Suprapubic skin (tissue), 4 donors: Measurements from ENCODE around the gene LILRA6. TPM values are rescaled to one million over a fixed set of nuclear protein-coding genes. Genes with fewer than 3 reads are reported as not detected.
A peak's percentile ranks its signal among the peaks of the same experiment; 100 is the strongest.
"Not testable (repeated sequence)": the region's sequence is repeated elsewhere in the genome, so short reads cannot be mapped to it uniquely, and the experiment has no call there.

ENCODE experiments used
- DNase-seq, 2 donors: peaks; one replicate each; pipeline ENCODE4 v3.0.0-alpha.2; 2019; ENCODE audit warnings: low spot score in 2 of 2
- H3K27ac ChIP-seq: fragments of 200-600 bp; sonication (generic); one replicate; pipeline ENCODE4 v1.5.1; 2019
- H3K27me3 ChIP-seq: fragments of 200-600 bp; sonication (generic); one replicate; pipeline ENCODE4 v1.5.1; 2019
- H3K36me3 ChIP-seq: fragments of 200-600 bp; sonication (generic); one replicate; pipeline ENCODE4 v1.5.1; 2019
- H3K4me1 ChIP-seq: fragments of 200-600 bp; sonication (generic); one replicate; pipeline ENCODE4 v1.5.1; 2019
- H3K4me3 ChIP-seq: fragments of 200-600 bp; sonication (generic); one replicate; pipeline ENCODE4 v1.5.1; 2019; ENCODE audit warnings: mild to moderate bottlenecking
- H3K9me3 ChIP-seq: fragments of 200-600 bp; sonication (generic); one replicate; pipeline ENCODE4 v1.5.1; 2019
- CTCF ChIP-seq, 2 donors: fragments of 200-600 bp in 1 of 2; fragments of 450-650 bp in 1 of 2; sonication (generic) in 1 of 2; IDR thresholded peaks; one replicate each; pipeline ENCODE4 v1.5.1; 2016 to 2019; ENCODE audit warnings: antibody characterized with exemption in 2 of 2, mild to moderate bottlenecking in 1 of 2, moderate library complexity in 1 of 2
- EP300 ChIP-seq: sonication (generic); formaldehyde crosslinking; IDR thresholded peaks from one replicate; pipeline ENCODE4 v1.6.1; 2017; ENCODE audit warnings: antibody characterized with exemption
- POLR2A ChIP-seq, 2 donors: fragments of 450-650 bp; IDR thresholded peaks; one replicate each; pipeline ENCODE4 v1.6.1; 2017; ENCODE audit warnings: antibody characterized with exemption in 2 of 2, mild to moderate bottlenecking in 2 of 2, moderate library complexity in 2 of 2
- POLR2AphosphoS5 ChIP-seq, 3 donors: sonication (generic); formaldehyde crosslinking; IDR thresholded peaks; one replicate each; pipeline ENCODE4 v1.6.1; 2017; ENCODE audit warnings: antibody characterized with exemption in 3 of 3
- WGBS: methylation state at CpG from one replicate; pipeline ENCODE4 v1.1.5; 2018; 5-methylcytosine and 5-hydroxymethylcytosine counted together
- total RNA-seq, 4 donors: library from RNA; depleted of rRNA; stranded (reverse); fragments of >200 nt; gene quantifications; one replicate each; pipeline ENCODE4 v1.1.0, GENCODE V29; 2016

The LILRA6 gene
- total RNA-seq, 4 donors from 2014 or later: 0.51 TPM; not detected in 3

DNA sequence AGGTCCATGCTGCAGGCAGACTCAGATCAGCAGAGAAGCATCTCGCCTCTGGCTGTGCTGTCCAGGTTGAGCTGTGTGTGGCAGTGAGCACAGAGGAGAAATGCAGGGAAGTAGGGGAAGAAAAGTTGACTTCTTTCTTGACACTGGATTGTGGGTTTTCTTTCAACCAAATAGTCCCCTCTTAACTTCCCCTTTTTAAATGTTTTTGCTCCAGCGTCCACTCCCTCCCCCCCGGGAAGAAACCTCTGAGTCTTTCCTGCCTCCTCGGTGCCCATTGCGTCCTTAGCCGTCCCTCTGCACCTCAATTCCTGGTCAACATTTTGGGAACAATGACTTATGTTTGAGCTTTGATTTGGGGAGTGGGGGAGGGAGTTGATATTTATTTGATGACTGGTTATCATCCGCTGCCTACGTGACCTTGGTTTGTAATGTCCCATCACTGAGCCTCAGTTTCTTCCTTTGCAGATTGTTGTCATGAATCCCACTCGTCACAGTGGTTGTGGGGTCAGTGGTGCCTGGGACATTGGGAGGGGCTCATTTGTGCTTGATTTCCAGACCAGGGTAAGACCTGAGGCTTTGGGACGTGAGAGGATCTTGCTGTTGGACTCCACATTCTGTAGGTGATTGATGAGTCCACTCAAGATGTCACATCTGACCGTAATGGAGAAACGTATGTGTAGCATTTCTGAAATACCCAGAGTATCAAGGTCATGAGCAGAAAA lies 38.6 kb upstream of the LILRA6 start, which contains the start of gene LILRB2:
LILRB2 (minus strand) TSS at position 104 of the 722 bp plus-strand sequence. CDS start 614 bp downstream, outside the sequence.
- WGBS: 71% methylated on average over 12 of the region's 12 CpGs
- Histone ChIP-seq H3K4me3 (peak within 1 kb of the TSS; percentile 18), H3K27ac (no peak within 1 kb of the TSS), H3K9me3 (no peaks in the 10 kb centered on the region), H3K36me3 (no peaks in the 10 kb centered on the region), H3K4me1 (no peaks in the 10 kb centered on the region), H3K27me3 (peaks cover 44% of the 10 kb centered on the region)
- no peak for TF ChIP-seq CTCF (IDR thresholded peaks at IDR 0.05)
- peak in 1 of 2 donors; percentile 47 for DNase-seq

DNA sequence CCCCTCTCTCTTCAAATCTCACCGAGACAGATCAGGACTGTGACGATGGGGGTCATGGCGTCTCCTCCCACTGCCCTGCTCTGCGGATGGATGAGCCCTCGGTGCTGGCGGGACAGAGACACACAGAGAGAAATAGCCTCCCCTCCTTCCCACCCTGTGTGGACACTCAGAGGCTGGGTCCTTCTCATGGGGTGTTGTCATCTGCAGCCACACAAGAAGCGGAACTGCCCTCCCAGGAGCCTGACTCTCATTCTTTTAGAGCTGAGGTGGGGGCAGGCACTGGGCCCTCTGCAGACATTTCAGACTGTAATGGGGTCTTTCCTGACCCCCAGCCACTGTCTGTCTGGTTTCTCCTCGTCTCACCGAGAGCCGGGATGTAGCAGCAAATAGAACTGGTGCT lies 37.9 kb upstream of the LILRA6 start:
- H3K27me3 ChIP-seq: peaks cover 50% of the 10 kb centered on the region
- not testable (repeated sequence) for H3K9me3 ChIP-seq, H3K27ac ChIP-seq, H3K36me3 ChIP-seq, H3K4me1 ChIP-seq
- H3K4me3 ChIP-seq: peak overlapping the region; percentile 18
- peak in 1 of 2 donors; percentile 69 for DNase-seq
- WGBS: 53% methylated on average over 4 of the region's 10 CpGs

DNA sequence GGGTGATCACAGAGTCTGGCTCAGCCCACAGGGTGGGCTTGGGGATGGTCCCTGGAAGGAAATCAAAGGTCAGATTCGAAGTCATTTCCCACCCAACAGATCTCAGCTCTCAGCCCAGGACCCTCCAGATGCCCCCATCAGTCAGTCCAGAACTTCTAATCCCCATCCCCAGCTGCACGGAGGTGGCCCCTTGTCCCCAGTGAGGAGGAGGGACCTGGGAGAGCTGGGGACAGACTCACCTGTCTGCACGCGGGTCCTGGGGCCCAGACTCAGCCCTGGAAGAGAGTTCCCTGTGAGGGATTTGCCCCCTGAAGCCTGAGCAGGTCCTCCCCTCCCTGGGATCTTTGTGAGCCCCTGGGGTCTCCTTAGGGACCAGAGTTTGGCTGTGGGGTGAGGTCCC lies 37.4 kb upstream of the LILRA6 start:
- not testable (repeated sequence) for H3K9me3 ChIP-seq, H3K27ac ChIP-seq, H3K36me3 ChIP-seq, H3K4me1 ChIP-seq
- DNase-seq: peak in 1 of 2 donors; percentile 29
- Histone ChIP-seq H3K4me3 (peak overlapping the region; percentile 18), H3K27me3 (peaks cover 53% of the 10 kb centered on the region)
- WGBS: 40% methylated on average over 2 of the region's 4 CpGs

- DNase-seq: peak in 1 of 2 donors; percentile 65
- Histone ChIP-seq H3K36me3 (no peaks in the 10 kb centered on the region), H3K27me3 (peaks cover 59% of the 10 kb centered on the region), H3K27ac (no peak overlapping the region), H3K4me1 (no peaks in the 10 kb centered on the region), H3K9me3 (no peaks in the 10 kb centered on the region), H3K4me3 (no peak overlapping the region)
- WGBS: 58% methylated on average over 2 of the region's 18 CpGs
- TF ChIP-seq CTCF (IDR thresholded peaks at IDR 0.05): no peak
- no peak for TF ChIP-seq EP300
- no peak for TF ChIP-seq POLR2AphosphoS5 (IDR thresholded peaks at IDR 0.05)
- TF ChIP-seq POLR2A (IDR thresholded peaks at IDR 0.05): no peak
Observed at GRCh38 chr19:54279406-54279962, 36.9 kb upstream of the LILRA6 start.

DNA sequence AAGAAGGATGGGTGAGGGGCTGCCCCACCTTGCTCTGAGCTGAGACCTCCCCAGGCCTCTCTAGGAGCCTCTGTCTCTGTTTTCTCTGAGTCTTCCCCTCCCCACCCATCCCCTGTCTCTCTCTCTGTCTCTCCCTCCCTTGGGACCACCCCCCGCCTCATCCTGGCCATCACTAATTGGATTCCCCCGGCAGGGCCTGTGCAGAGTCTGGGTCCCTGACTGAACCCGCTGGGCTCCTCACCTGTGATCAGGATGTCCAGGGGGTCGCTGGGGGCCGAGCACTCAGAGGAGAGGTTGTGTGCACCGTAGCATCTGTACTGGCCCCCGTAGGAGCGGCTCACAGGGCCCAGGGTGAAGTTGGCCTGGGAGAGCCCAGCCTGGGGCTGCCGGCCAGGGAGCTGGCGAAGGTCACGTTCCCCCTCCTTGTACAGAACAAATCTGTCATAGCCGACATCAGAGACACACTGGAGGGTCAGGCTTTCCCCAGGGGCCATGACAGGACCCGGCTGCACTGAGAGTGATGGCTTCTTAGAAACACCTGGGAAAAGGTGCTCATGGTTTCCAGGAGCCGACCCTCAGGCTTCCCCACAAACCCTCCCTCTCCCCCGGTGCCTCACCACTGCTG lies 36.1 kb upstream of the LILRA6 start:
- not testable (repeated sequence) for H3K9me3 ChIP-seq

DNA sequence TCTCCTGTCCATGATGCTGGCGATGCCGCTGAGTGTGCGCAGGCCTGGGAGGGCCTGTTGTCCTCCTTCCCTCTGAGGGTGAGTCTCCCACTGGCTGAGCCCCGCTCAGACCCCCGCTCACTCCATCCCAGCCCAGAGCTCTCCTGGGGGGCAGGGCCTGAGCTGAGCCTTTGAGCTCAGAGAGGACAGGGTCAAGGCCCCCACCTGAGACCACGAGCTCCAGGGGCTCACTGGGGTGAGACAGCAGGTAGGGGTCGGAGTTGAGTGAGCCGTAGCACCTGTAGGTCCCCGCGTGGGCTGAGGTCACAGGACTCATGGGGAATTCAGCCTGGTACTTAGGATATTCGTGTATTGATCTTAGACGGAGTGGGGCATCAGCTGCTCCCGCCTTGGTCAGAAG lies 35.5 kb upstream of the LILRA6 start:
- H3K4me1 ChIP-seq, H3K9me3 ChIP-seq, H3K36me3 ChIP-seq, H3K4me3 ChIP-seq, H3K27ac ChIP-seq: not testable (repeated sequence)
- peaks cover 57% of the 10 kb centered on the region for H3K27me3 ChIP-seq
- peak; percentile 25 to 34 for DNase-seq
- 81% methylated on average over 11 of the region's 13 CpGs for WGBS

More for the DNA sequence above, 36.1 kb upstream of the LILRA6 start:
- peak; percentile 38 to 54 for DNase-seq
- not testable (repeated sequence) for H3K4me1 ChIP-seq, H3K4me3 ChIP-seq, H3K27ac ChIP-seq, H3K36me3 ChIP-seq
- peaks cover 57% of the 10 kb centered on the region for H3K27me3 ChIP-seq
- WGBS: 57% methylated on average over 15 of the region's 15 CpGs

GRCh38 chr19:54277111-54277615 lies 34.6 kb upstream of the LILRA6 start:
- H3K27me3 ChIP-seq: peaks cover 58% of the 10 kb centered on the region

More at GRCh38 chr19:54277111-54277615, 34.6 kb upstream of the LILRA6 start:
- not testable (repeated sequence) for H3K9me3 ChIP-seq, H3K4me3 ChIP-seq, H3K4me1 ChIP-seq, H3K27ac ChIP-seq, H3K36me3 ChIP-seq
- peak; percentile 35 to 54 for DNase-seq
- WGBS: no CpG with 5 or more reads among the region's 15 CpGs
